Measurements from ENCODE around the gene REG4.

Gene REG4

DNA sequence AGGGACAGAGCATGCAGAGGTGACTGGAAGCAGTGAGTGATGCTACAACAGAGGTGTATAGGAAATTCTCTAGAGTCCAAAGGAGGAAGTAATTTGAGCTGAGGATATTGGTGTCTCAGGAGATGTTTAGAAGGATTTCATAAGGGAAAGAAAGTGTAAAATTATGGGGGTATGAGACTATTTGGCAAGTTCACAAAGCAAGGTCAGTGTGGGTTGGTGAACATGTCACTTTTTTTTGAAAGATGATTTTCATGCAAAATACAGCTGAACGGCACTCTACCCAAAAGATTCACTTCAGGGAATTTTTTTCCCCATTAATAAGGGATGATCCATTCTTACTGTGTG lies 66.7 kb downstream of the REG4 start:
- Histone ChIP-seq H4K5ac (ENCODE audit: low read length) (no peak overlapping the region), H3K56ac (ENCODE audit: low read length) (no peak overlapping the region), H3K9ac (ENCODE audit: low read length) (no peak overlapping the region), H3K36me3 (ENCODE audit: control insufficient read depth, insufficient read depth, low read length) (peaks cover 17% of the 10 kb centered on the region), H3K4me2 (ENCODE audit: low read length) (no peak overlapping the region), H3K4me1 (ENCODE audit: control insufficient read depth, low read depth, low read length) (no peaks in the 10 kb centered on the region), H3K27ac (ENCODE audit: low read depth, low read length) (no peak overlapping the region), H3K18ac (ENCODE audit: low read length) (no peak overlapping the region), H3K23ac (ENCODE audit: low read length) (no peak overlapping the region), H4K8ac (ENCODE audit: low read depth, low read length) (no peak overlapping the region), H3K27me3 (ENCODE audit: insufficient read depth, low read length, poor library complexity) (no peaks in the 10 kb centered on the region), H2BK120ac (ENCODE audit: low read depth, low read length) (no peak overlapping the region), H3K4me3 (ENCODE audit: low read length) (no peak overlapping the region), H3K79me2 (ENCODE audit: control insufficient read depth, insufficient read depth, low read length) (no peaks in the 10 kb centered on the region), H3K4ac (ENCODE audit: low read depth, low read length) (no peak overlapping the region), H2BK5ac (ENCODE audit: low read length) (no peak overlapping the region), H2BK15ac (replicated peaks; ENCODE audit: low read depth) (no peak overlapping the region), H2AK5ac (ENCODE audit: low read length) (no peak overlapping the region), H3K79me1 (ENCODE audit: low read length) (no peaks in the 10 kb centered on the region)
- WGBS (ENCODE audit: extremely low coverage, insufficient coverage, low lambda C conversion rate), result no CpG with 5 or more reads among the region's 1 CpG
- no peak for DNase-seq
